PC-3 (cell line): Measurements from ENCODE around the gene PRDM2. TPM values are rescaled to one million over a fixed set of nuclear protein-coding genes. Genes with fewer than 3 reads are reported as not detected.

Experiments
- ATAC-seq: fragments of 200-7000 bp; cut with Tn5 transposase; 2 replicates; pipeline ENCODE4 v1.9.1; 2020; ENCODE audit warnings: mild to moderate bottlenecking, moderate library complexity
- Bru-seq: library from RNA; stranded (reverse); fragments of 400-500 nt; gene quantifications from one replicate; lab custom pipeline; 2021; lab: Mats Ljungman, UMichigan
- BruChase-seq, 2 experiments: library from RNA; stranded (reverse); fragments of 400-500 nt; gene quantifications; one replicate each; lab custom pipeline; 2021; lab: Mats Ljungman, UMichigan
- BruUV-seq: library from RNA; stranded (reverse); fragments of 400-500 nt; replicated peaks from 2 replicates; lab custom pipeline; 2021; lab: Mats Ljungman, UMichigan
- CTCF ChIA-PET: fragments of 300-600 bp; sonication (Branson Sonifier 250); formaldehyde crosslinking; loops from one replicate; lab custom pipeline; 2022; ENCODE audit warnings: antibody characterized with exemption; lab: Charles Lee
- POLR2A ChIA-PET: fragments of 300-600 bp; sonication (Branson Sonifier 250); formaldehyde crosslinking; loops from one replicate; lab custom pipeline; 2022; ENCODE audit warnings: antibody characterized with exemption; ENCODE audit not compliant: unreplicated experiment; lab: Charles Lee
- DNase-seq: peaks from one replicate; pipeline ENCODE4 v3.0.0-alpha.2; 2015
- H2AFZ ChIP-seq: fragments of 300-600 bp; sonication (generic); 2 replicates; pipeline ENCODE4 v1.6.0; 2016; ENCODE audit warnings: antibody characterized with exemption, low read length
- H3F3A ChIP-seq: fragments of 300-600 bp; sonication (generic); one replicate; pipeline ENCODE4 v1.6.0; 2017; ENCODE audit warnings: antibody characterized with exemption, low read length, control low read depth, mild to moderate bottlenecking; ENCODE audit not compliant: unreplicated experiment
- H3K27ac ChIP-seq: fragments of 300-600 bp; sonication (generic); 2 replicates; pipeline ENCODE4 v1.5.1; 2016; ENCODE audit warnings: mild to moderate bottlenecking, low read length
- H3K27me3 ChIP-seq: fragments of 300-600 bp; sonication (generic); 2 replicates; pipeline ENCODE4 v1.6.1; 2016; ENCODE audit warnings: low read length, mixed read lengths
- H3K36me3 ChIP-seq: fragments of 300-600 bp; sonication (generic); 2 replicates; pipeline ENCODE4 v1.6.1; 2016; ENCODE audit warnings: low read depth, mixed run types, low read length, mixed read lengths
- H3K4me1 ChIP-seq: fragments of 300-600 bp; sonication (generic); 2 replicates; pipeline ENCODE4 v1.5.1; 2016; ENCODE audit warnings: low read length; ENCODE audit not compliant: insufficient read depth
- H3K4me2 ChIP-seq: fragments of 300-600 bp; sonication (generic); 2 replicates; pipeline ENCODE4 v1.6.0; 2016; ENCODE audit warnings: low read length
- H3K4me3 ChIP-seq: fragments of 300-600 bp; sonication (generic); 2 replicates; pipeline ENCODE4 v1.5.1; 2016; ENCODE audit warnings: mild to moderate bottlenecking, low read length, mixed read lengths
- H3K79me2 ChIP-seq: fragments of 300-600 bp; sonication (generic); 2 replicates; pipeline ENCODE4 v1.6.1; 2017; ENCODE audit warnings: low read length, mixed read lengths
- H3K9ac ChIP-seq: fragments of 300-600 bp; sonication (generic); 2 replicates; pipeline ENCODE4 v1.6.0; 2016; ENCODE audit warnings: mild to moderate bottlenecking, low read length
- H3K9me2 ChIP-seq: fragments of 300-600 bp; sonication (generic); replicated peaks from 2 replicates; pipeline ENCODE4 v1.6.1; 2016; ENCODE audit warnings: mixed run types, low read length, mixed read lengths
- H3K9me3 ChIP-seq: fragments of 300-600 bp; sonication (generic); 2 replicates; pipeline ENCODE4 v1.6.1; 2016; ENCODE audit warnings: low read length, mixed read lengths
- H4K20me1 ChIP-seq: fragments of 300-600 bp; sonication (generic); 2 replicates; pipeline ENCODE4 v1.6.1; 2016; ENCODE audit warnings: low read length, mixed read lengths
- EZH2 ChIP-seq: fragments of 300-600 bp; sonication (generic); IDR thresholded peaks from one replicate; pipeline ENCODE4 v1.6.1; 2017; ENCODE audit warnings: antibody characterized with exemption, mild to moderate bottlenecking, low read length; ENCODE audit not compliant: unreplicated experiment
- EZH2phosphoT487 ChIP-seq: fragments of 300-600 bp; sonication (generic); IDR thresholded peaks from 2 replicates; pipeline ENCODE4 v1.6.1; 2018; ENCODE audit warnings: mild to moderate bottlenecking, antibody characterized with exemption, low read length, borderline replicate concordance
- intact Hi-C: fragments of 100-400 bp; cut with micrococcal nuclease; formaldehyde crosslinking; loops from 2 replicates; pipeline ENCODE4 v1.9.0; 2023
- long read RNA-seq: library from polyadenylated mRNA; unstranded; transcript quantifications from one replicate; pipeline ENCODE4 v2.0.0, GENCODE V29; 2021; ENCODE audit not compliant: unreplicated experiment
- total RNA-seq: library from RNA; depleted of rRNA; stranded (reverse); fragments of >200 nt; gene quantifications from 2 replicates; pipeline ENCODE4 v1.2.3, GENCODE V29; 2014; rRNA removed
- TF ChIP-seq, protein P1 (sequence below): fragments of 300-600 bp; sonication (generic); conservative IDR thresholded peaks from 2 replicates; pipeline ENCODE4 v1.5.1; 2017; ENCODE audit warnings: antibody characterized with exemption, low read depth, mild to moderate bottlenecking, low read length

PRDM2 gene, protein sequence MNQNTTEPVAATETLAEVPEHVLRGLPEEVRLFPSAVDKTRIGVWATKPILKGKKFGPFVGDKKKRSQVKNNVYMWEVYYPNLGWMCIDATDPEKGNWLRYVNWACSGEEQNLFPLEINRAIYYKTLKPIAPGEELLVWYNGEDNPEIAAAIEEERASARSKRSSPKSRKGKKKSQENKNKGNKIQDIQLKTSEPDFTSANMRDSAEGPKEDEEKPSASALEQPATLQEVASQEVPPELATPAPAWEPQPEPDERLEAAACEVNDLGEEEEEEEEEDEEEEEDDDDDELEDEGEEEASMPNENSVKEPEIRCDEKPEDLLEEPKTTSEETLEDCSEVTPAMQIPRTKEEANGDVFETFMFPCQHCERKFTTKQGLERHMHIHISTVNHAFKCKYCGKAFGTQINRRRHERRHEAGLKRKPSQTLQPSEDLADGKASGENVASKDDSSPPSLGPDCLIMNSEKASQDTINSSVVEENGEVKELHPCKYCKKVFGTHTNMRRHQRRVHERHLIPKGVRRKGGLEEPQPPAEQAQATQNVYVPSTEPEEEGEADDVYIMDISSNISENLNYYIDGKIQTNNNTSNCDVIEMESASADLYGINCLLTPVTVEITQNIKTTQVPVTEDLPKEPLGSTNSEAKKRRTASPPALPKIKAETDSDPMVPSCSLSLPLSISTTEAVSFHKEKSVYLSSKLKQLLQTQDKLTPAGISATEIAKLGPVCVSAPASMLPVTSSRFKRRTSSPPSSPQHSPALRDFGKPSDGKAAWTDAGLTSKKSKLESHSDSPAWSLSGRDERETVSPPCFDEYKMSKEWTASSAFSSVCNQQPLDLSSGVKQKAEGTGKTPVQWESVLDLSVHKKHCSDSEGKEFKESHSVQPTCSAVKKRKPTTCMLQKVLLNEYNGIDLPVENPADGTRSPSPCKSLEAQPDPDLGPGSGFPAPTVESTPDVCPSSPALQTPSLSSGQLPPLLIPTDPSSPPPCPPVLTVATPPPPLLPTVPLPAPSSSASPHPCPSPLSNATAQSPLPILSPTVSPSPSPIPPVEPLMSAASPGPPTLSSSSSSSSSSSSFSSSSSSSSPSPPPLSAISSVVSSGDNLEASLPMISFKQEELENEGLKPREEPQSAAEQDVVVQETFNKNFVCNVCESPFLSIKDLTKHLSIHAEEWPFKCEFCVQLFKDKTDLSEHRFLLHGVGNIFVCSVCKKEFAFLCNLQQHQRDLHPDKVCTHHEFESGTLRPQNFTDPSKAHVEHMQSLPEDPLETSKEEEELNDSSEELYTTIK (N-terminal part only)
- total RNA-seq (9.4 and 13.8 TPM in 2 replicates), Bru-seq, nascent RNA (percentile 76 among the genes with signal in this experiment), BruChase-seq, experiment 1, labeled RNA remaining after a 6-hour chase (percentile 70 among the genes with signal in this experiment), BruChase-seq, experiment 2, labeled RNA remaining after a 2-hour chase (percentile 76 among the genes with signal in this experiment)
- long read RNA-seq, partial matches to known transcripts: 8 of 20 reads
- long read RNA-seq, other reads (novel, unspliced or antisense): 10 of 20 reads

DNA sequence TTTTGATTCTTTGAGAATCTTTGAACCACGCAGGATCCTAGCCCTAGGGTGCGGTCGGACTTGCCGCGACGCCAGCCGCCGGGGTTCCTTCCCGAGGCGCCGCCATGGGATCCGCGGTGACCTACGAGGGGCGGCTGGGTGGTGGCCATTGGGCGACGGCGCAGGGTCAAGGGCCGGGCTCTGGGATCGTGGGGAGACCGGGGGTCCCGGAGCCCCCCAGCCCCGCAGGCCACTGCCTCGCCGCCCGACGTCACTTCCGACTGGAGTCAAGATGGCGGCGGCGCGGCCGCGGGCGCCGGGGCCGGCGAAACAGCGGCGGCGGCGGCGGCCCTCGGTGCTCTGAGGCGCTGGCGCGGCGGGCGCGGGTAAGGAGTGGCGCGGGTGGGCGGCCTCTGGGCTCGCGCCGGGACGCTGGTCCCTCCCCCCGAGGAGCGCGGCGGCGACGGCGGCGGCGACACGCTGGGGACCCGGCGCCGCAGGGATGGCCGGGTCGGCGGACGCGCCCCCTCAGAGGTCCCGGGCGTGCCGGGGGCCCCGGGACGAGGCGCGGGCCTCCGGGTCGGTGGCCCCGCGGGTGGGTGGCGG is at the start of gene PRDM2:
TSS of gene PRDM2 (plus strand) at position 253 of the 585 bp plus-strand sequence. CDS start 15,418 bp downstream, outside the sequence.
- H3K9me3 ChIP-seq: no peaks in the 10 kb centered on the region
- peak within 1 kb of the TSS; percentile 93 for H3K4me2 ChIP-seq
- H3K27ac ChIP-seq: peak within 1 kb of the TSS; percentile 46
- TF ChIP-seq, protein P1, sequence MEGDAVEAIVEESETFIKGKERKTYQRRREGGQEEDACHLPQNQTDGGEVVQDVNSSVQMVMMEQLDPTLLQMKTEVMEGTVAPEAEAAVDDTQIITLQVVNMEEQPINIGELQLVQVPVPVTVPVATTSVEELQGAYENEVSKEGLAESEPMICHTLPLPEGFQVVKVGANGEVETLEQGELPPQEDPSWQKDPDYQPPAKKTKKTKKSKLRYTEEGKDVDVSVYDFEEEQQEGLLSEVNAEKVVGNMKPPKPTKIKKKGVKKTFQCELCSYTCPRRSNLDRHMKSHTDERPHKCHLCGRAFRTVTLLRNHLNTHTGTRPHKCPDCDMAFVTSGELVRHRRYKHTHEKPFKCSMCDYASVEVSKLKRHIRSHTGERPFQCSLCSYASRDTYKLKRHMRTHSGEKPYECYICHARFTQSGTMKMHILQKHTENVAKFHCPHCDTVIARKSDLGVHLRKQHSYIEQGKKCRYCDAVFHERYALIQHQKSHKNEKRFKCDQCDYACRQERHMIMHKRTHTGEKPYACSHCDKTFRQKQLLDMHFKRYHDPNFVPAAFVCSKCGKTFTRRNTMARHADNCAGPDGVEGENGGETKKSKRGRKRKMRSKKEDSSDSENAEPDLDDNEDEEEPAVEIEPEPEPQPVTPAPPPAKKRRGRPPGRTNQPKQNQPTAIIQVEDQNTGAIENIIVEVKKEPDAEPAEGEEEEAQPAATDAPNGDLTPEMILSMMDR: no peak
- TF ChIP-seq EZH2phosphoT487 (no peak), EZH2 (no peak)
- H3K9ac ChIP-seq: peak within 1 kb of the TSS; percentile 82
- H3F3A ChIP-seq: no peaks in the 10 kb centered on the region
- no peaks in the 10 kb centered on the region for H4K20me1 ChIP-seq
- H2AFZ ChIP-seq: peak within 1 kb of the TSS; percentile 99
- H3K4me1 ChIP-seq: peaks cover 14% of the 10 kb centered on the region
- H3K9me2 ChIP-seq: no peaks in the 10 kb centered on the region
- H3K79me2 ChIP-seq: peaks cover 51% of the 10 kb centered on the region
- DNase-seq (peak; percentile 31), ATAC-seq (peak; percentile 74)
- H3K4me3 ChIP-seq: peak within 1 kb of the TSS; percentile 88
- no peaks in the 10 kb centered on the region for H3K36me3 ChIP-seq
- ChIA-PET POLR2A (no interaction called here), CTCF (no interaction called here)
- H3K27me3 ChIP-seq: no peaks in the 10 kb centered on the region
- intact Hi-C loops: no loop called here
- no TSS peak for BruUV-seq

DNA sequence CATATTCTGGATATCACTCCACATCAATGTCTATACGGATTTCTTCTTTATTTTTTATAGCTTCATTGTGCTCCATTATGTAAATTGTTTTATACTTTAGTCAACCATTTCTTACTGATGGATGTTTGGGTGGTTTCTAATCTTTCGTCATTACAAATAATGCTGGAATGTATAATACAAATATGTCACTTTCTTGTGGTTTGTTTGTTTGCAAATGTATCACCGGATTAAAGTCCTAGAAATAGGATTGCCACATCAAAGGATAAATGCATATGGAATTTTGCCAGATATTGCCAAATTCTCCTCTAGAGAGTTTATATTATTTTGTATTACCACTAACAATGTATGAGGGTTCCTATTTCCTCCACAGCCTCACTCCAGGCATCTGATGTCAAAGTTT is 48.7 kb upstream of the PRDM2 start:
- POLR2A ChIA-PET: interaction anchor here (0.7 kb wide), 1 partner anchor 390 kb away, joined by 4 read pairs; no protein-coding TSS in a partner anchor
- Histone ChIP-seq H3K79me2 (no peaks in the 10 kb centered on the region), H3K9me2 (no peaks in the 10 kb centered on the region), H3F3A (peaks cover 8% of the 10 kb centered on the region), H3K27ac (peak overlapping the region; percentile 43), H3K9ac (no peak overlapping the region), H2AFZ (no peak overlapping the region), H3K36me3 (no peaks in the 10 kb centered on the region), H3K4me1 (peaks cover 21% of the 10 kb centered on the region), H4K20me1 (no peaks in the 10 kb centered on the region), H3K9me3 (no peaks in the 10 kb centered on the region), H3K27me3 (no peaks in the 10 kb centered on the region), H3K4me3 (no peak overlapping the region), H3K4me2 (peak overlapping the region; percentile 32)
- BruUV-seq: no TSS peak
- peak; percentile 79 for ATAC-seq
- TF ChIP-seq, protein P1: no peak
- no peak for TF ChIP-seq EZH2
- TF ChIP-seq EZH2phosphoT487: no peak
- CTCF ChIA-PET: no interaction called here
- intact Hi-C loops: no loop called here
- DNase-seq: peak; percentile 98
